ENCODE results near the gene COLEC12.

GRCh38 chr18:424668-425067 is 75.8 kb downstream of the COLEC12 start:
- TF ChIP-seq ZNF184 (tag by site-specific recombination; IDR thresholded peaks at IDR 0.05) (no peak), ZNF274 (IDR thresholded peaks at IDR 0.05; ENCODE audit: low read length) (no peak), ZNF274 (tag by site-specific recombination; IDR thresholded peaks at IDR 0.05; ENCODE audit: borderline replicate concordance) (no peak), ZNF280C (tag by site-specific recombination; IDR thresholded peaks at IDR 0.05) (no peak), CTCF (tag by site-specific recombination; IDR thresholded peaks at IDR 0.05) (no peak), PBX3 (CRISPR knock-in tag; IDR thresholded peaks at IDR 0.05) (no peak), ZNF530 (tag by site-specific recombination; IDR thresholded peaks at IDR 0.05; ENCODE audit: low read depth) (no peak)

All from HEK293 (cell line).